Measurements from ENCODE around the gene SMOC2.

- TF ChIP-seq CTCF (IDR thresholded peaks at IDR 0.05) = no peak
- TF ChIP-seq POLR2A (IDR thresholded peaks at IDR 0.05) = no peak
These were observed 92.4 kb downstream of the SMOC2 start for GRCh38 chr6:168533414-168533813.

Measured in Peyer's patch (tissue), 4 donors.